GM12878 (cell line): ENCODE data around the gene CENPP. TPM values are rescaled to one million over a fixed set of nuclear protein-coding genes. Genes with fewer than 3 reads are reported as not detected.
A peak's percentile ranks its signal among the peaks of the same experiment; 100 is the strongest.

Source experiments
- ASH2L ChIP-seq: fragments of 300-600, 200-600 bp; sonication (generic); IDR thresholded peaks from 2 replicates; pipeline ENCODE4 v1.6.1; 2017; ENCODE audit warnings: low read depth, mild to moderate bottlenecking, borderline replicate concordance
- BCL11A ChIP-seq: IDR thresholded peaks from 2 replicates; pipeline ENCODE4 v1.6.1; 2011; ENCODE audit warnings: low read depth, low read length
- BRCA1 ChIP-seq: IDR thresholded peaks from 2 replicates; pipeline ENCODE4 v1.6.1; 2011; ENCODE audit warnings: low read depth, low read length, improper control_type of control experiment
- CHD4 ChIP-seq: fragments of 200-600 bp; sonication (generic); IDR thresholded peaks from 2 replicates; pipeline ENCODE4 v1.6.1; 2016; ENCODE audit warnings: mild to moderate bottlenecking
- CREM ChIP-seq: IDR thresholded peaks from 2 replicates; pipeline ENCODE4 v1.6.1; 2014; ENCODE audit warnings: antibody characterized with exemption, low read depth
- ESRRA ChIP-seq: IDR thresholded peaks from 2 replicates; pipeline ENCODE4 v1.6.1; 2012; ENCODE audit warnings: mild to moderate bottlenecking, low read length, improper control_type of control experiment
- GATAD2B ChIP-seq: fragments of 450-650 bp; conservative IDR thresholded peaks from 2 replicates; pipeline ENCODE4 v1.6.1; 2017; ENCODE audit warnings: low read depth, mild to moderate bottlenecking, moderate library complexity
- KLF5 ChIP-seq: fragments of 450-650 bp; IDR thresholded peaks from 2 replicates; pipeline ENCODE4 v1.6.1; 2014; ENCODE audit warnings: mild to moderate bottlenecking; ENCODE audit not compliant: partially characterized antibody
- NFIC ChIP-seq: IDR thresholded peaks from 2 replicates; pipeline ENCODE4 v1.6.1; 2012; ENCODE audit warnings: low read depth, mild to moderate bottlenecking, inconsistent platforms, low read length, moderate library complexity
- NR2F1 ChIP-seq: fragments of 450-650 bp; conservative IDR thresholded peaks from 2 replicates; pipeline ENCODE4 v1.6.1; 2017; ENCODE audit warnings: mild to moderate bottlenecking
- NRF1 ChIP-seq: conservative IDR thresholded peaks from 2 replicates; pipeline ENCODE4 v1.6.1; 2011; ENCODE audit warnings: mild to moderate bottlenecking, low read depth, low read length, improper control_type of control experiment
- PAX5 ChIP-seq: IDR thresholded peaks from 2 replicates; pipeline ENCODE4 v1.6.1; 2011; ENCODE audit warnings: low read depth, low read length, borderline replicate concordance
- RBBP5 ChIP-seq: fragments of 200-600 bp; sonication (generic); conservative IDR thresholded peaks from 2 replicates; pipeline ENCODE4 v1.6.1; 2016
- SIX5 ChIP-seq: IDR thresholded peaks from 2 replicates; pipeline ENCODE4 v1.6.1; 2011; ENCODE audit warnings: mild to moderate bottlenecking, low read depth, low read length, moderate library complexity; ENCODE audit not compliant: severe bottlenecking
- STAT1 ChIP-seq: fragments of 450-650 bp; conservative IDR thresholded peaks from 2 replicates; pipeline ENCODE4 v1.6.1; 2014; ENCODE audit warnings: antibody characterized with exemption, mild to moderate bottlenecking
- SUPT20H ChIP-seq: IDR thresholded peaks from 2 replicates; pipeline ENCODE4 v1.6.1; 2011; ENCODE audit warnings: low read depth, mild to moderate bottlenecking, low read length, moderate library complexity, borderline replicate concordance; ENCODE audit not compliant: control insufficient read depth
- YBX1 ChIP-seq: fragments of 450-650 bp; IDR thresholded peaks from 2 replicates; pipeline ENCODE4 v1.6.1; 2016; ENCODE audit warnings: antibody characterized with exemption
- ZBED1 ChIP-seq: IDR thresholded peaks from 2 replicates; pipeline ENCODE4 v1.6.1; 2016; ENCODE audit warnings: borderline replicate concordance
- ZNF384 ChIP-seq: IDR thresholded peaks from 2 replicates; pipeline ENCODE4 v1.6.1; 2012; ENCODE audit warnings: low read depth, mild to moderate bottlenecking, low read length, improper control_type of control experiment, borderline replicate concordance
- polyA plus RNA-seq, 11 experiments: library from polyadenylated mRNA; depleted of rRNA in 4 of 11; unstranded in 6 of 11; stranded (reverse) in 5 of 11; fragments of >200 nt; fragmentation: Nextera tagmentation in 4 of 11; fragmentation: Illumina TruSeq in 1 of 11; extraction: Ambion mirVana in 4 of 11; extraction: Trizol in 1 of 11; gene quantifications; 1 replicate in 1 of 11; 2 replicates in 10 of 11; pipeline versions ENCODE4 v1.2.1 to v1.2.3, GENCODE V29; 2011 to 2016; ENCODE audit warnings: inconsistent platforms in 2 of 11, missing spikeins in 2 of 11, low read depth in 1 of 11
- total RNA-seq, 4 experiments: library from RNA; depleted of rRNA in 3 of 4; stranded (reverse); fragments of >200 nt in 3 of 4; fragmentation: Illumina TruSeq in 1 of 4; extraction: Trizol in 1 of 4; gene quantifications; 2 replicates each; pipeline versions ENCODE4 v1.2.1 to v1.2.3, GENCODE V29; 2013 to 2021
- TF ChIP-seq, protein P1 (sequence below): fragments of 450-650 bp; IDR thresholded peaks from 2 replicates; pipeline ENCODE4 v1.6.1; 2017; ENCODE audit warnings: borderline replicate concordance
- TF ChIP-seq, protein P2 (sequence below): IDR thresholded peaks from 2 replicates; pipeline ENCODE4 v1.6.1; 2012; ENCODE audit warnings: low read depth, low read length, improper control_type of control experiment
- TF ChIP-seq, protein P3 (sequence below): IDR thresholded peaks from 2 replicates; pipeline ENCODE4 v1.6.1; 2011; ENCODE audit warnings: borderline replicate concordance, low read depth, mild to moderate bottlenecking, moderate library complexity, low read length; ENCODE audit not compliant: insufficient read depth, poor library complexity, severe bottlenecking
- TF ChIP-seq, protein P4 (sequence below): fragments of 150-350 bp; IDR thresholded peaks from 2 replicates; pipeline ENCODE4 v1.6.1; 2014; ENCODE audit warnings: mild to moderate bottlenecking, low read depth, low read length
- TF ChIP-seq, protein P5 (sequence below): IDR thresholded peaks from 2 replicates; pipeline ENCODE4 v1.6.1; 2012; ENCODE audit warnings: mild to moderate bottlenecking, low read depth, low read length

Gene CENPP
- total and polyA plus RNA-seq, 10 of the 15 experiments (the other 5 are each of a cell fraction or from before 2014, with no cell fraction given): 9.4 to 31.4 (median 19.8) TPM

DNA sequence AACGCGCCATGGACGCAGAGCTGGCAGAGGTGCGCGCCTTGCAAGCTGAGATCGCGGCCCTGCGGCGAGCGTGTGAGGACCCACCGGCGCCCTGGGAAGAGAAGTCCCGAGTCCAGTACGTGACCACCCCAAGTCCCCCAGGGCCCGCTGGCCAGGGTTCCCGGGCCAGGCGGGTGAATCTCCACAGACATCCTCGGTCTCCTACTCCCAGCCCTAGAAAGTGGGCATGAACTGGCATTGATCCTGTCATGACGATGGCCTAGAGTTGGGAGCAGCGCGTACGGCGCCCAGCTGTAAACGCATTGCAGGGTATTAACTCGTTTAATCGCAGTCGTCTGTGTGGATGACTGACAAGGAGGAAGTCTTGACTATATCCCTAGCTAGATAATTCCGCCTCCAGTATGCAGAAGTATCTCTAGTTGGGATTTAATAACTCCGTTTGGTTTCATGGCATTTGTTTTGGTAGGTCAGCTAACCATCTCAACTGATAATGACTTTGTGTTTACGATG lies 293 bp downstream of the CENPP start (continued):
- TF ChIP-seq BRCA1 (no peak), SIX5 (no peak), RBBP5 (no peak), STAT1 (no peak), SUPT20H (no peak), PAX5 (no peak), ZNF384 (no peak), BCL11A (no peak), GATAD2B (peak; percentile 44; the same call in 1 of the 2 replicates), CHD4 (no peak), YBX1 (no peak), KLF5 (no peak), ZBED1 (no peak), ESRRA (no peak), NRF1 (no peak), ASH2L (no peak), NR2F1 (no peak; the same call in none of the 2 replicates), CREM (no peak), NFIC (no peak)
- TF ChIP-seq, protein P1, sequence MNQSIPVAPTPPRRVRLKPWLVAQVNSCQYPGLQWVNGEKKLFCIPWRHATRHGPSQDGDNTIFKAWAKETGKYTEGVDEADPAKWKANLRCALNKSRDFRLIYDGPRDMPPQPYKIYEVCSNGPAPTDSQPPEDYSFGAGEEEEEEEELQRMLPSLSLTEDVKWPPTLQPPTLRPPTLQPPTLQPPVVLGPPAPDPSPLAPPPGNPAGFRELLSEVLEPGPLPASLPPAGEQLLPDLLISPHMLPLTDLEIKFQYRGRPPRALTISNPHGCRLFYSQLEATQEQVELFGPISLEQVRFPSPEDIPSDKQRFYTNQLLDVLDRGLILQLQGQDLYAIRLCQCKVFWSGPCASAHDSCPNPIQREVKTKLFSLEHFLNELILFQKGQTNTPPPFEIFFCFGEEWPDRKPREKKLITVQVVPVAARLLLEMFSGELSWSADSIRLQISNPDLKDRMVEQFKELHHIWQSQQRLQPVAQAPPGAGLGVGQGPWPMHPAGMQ: no peak
- TF ChIP-seq, protein P2, sequence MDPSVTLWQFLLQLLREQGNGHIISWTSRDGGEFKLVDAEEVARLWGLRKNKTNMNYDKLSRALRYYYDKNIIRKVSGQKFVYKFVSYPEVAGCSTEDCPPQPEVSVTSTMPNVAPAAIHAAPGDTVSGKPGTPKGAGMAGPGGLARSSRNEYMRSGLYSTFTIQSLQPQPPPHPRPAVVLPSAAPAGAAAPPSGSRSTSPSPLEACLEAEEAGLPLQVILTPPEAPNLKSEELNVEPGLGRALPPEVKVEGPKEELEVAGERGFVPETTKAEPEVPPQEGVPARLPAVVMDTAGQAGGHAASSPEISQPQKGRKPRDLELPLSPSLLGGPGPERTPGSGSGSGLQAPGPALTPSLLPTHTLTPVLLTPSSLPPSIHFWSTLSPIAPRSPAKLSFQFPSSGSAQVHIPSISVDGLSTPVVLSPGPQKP: no peak
- TF ChIP-seq, protein P3, sequence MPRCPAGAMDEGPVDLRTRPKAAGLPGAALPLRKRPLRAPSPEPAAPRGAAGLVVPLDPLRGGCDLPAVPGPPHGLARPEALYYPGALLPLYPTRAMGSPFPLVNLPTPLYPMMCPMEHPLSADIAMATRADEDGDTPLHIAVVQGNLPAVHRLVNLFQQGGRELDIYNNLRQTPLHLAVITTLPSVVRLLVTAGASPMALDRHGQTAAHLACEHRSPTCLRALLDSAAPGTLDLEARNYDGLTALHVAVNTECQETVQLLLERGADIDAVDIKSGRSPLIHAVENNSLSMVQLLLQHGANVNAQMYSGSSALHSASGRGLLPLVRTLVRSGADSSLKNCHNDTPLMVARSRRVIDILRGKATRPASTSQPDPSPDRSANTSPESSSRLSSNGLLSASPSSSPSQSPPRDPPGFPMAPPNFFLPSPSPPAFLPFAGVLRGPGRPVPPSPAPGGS: no peak
- TF ChIP-seq, protein P4, sequence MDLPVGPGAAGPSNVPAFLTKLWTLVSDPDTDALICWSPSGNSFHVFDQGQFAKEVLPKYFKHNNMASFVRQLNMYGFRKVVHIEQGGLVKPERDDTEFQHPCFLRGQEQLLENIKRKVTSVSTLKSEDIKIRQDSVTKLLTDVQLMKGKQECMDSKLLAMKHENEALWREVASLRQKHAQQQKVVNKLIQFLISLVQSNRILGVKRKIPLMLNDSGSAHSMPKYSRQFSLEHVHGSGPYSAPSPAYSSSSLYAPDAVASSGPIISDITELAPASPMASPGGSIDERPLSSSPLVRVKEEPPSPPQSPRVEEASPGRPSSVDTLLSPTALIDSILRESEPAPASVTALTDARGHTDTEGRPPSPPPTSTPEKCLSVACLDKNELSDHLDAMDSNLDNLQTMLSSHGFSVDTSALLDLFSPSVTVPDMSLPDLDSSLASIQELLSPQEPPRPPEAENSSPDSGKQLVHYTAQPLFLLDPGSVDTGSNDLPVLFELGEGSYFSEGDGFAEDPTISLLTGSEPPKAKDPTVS: no peak
- TF ChIP-seq, protein P5, sequence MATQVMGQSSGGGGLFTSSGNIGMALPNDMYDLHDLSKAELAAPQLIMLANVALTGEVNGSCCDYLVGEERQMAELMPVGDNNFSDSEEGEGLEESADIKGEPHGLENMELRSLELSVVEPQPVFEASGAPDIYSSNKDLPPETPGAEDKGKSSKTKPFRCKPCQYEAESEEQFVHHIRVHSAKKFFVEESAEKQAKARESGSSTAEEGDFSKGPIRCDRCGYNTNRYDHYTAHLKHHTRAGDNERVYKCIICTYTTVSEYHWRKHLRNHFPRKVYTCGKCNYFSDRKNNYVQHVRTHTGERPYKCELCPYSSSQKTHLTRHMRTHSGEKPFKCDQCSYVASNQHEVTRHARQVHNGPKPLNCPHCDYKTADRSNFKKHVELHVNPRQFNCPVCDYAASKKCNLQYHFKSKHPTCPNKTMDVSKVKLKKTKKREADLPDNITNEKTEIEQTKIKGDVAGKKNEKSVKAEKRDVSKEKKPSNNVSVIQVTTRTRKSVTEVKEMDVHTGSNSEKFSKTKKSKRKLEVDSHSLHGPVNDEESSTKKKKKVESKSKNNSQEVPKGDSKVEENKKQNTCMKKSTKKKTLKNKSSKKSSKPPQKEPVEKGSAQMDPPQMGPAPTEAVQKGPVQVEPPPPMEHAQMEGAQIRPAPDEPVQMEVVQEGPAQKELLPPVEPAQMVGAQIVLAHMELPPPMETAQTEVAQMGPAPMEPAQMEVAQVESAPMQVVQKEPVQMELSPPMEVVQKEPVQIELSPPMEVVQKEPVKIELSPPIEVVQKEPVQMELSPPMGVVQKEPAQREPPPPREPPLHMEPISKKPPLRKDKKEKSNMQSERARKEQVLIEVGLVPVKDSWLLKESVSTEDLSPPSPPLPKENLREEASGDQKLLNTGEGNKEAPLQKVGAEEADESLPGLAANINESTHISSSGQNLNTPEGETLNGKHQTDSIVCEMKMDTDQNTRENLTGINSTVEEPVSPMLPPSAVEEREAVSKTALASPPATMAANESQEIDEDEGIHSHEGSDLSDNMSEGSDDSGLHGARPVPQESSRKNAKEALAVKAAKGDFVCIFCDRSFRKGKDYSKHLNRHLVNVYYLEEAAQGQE: no peak
